Fibroblast of lung (primary cell): ENCODE data around the gene ANKRD6.

Experiments
- EZH2 ChIP-seq: IDR thresholded peaks from 2 replicates; pipeline ENCODE4 v1.5.1; 2012; ENCODE audit warnings: low read length, control low read depth, mild to moderate bottlenecking; ENCODE audit errors: missing control alignments
- TF ChIP-seq, protein P1 (sequence below), 2 donors: IDR thresholded peaks in 1 of 2; conservative IDR thresholded peaks in 1 of 2; 1 replicate in 1 of 2; 2 replicates in 1 of 2; pipeline ENCODE4 v1.5.1; 2011 to 2012; ENCODE audit warnings: low read length in 2 of 2, control low read depth in 1 of 2, inconsistent platforms in 1 of 2, low read depth in 1 of 2, mild to moderate bottlenecking in 1 of 2

DNA sequence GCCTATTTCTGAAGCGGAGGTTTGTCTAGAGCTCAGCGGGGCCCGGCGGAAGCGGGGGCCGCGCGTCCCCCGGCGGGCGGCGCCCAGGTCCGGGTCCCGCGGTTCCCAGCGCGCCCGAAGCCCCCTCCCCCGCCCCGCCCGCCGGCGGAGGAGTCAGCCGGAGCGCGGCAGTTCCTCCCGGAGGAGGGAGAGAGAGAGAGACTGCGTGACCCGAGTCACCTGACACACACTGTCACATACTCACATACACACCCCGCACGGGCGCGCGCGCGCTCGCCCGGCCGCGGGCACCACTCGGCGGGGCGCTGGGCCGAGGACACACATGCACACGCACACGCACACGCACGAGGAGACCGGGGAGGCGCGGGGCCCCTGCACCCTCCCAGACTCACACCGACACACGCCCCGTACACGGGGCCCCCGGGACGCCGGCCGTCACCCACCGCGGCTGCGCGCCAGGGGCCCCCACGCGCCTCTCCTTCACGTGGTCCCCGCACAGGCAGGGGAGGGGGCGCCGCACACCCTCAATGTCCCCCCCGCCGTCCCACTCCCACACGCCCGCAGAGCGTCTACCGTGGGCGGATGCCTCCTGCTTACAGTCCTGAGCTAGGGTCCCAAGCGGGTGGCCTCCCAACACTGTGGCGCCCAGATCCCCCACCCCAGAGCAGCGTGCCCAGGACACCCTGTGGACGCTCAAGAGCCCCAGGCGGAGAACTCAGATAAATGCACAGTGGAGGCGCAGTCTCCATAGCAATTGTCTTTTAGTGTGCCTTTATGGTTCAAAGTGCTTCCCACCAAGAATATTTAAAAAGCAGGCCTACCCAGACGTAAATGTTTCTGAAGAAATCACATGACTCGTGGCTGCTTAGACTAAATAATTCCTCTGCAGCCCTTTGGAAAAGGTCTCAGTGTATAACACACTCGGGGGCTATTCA lies 20.6 kb upstream of the ANKRD6 start, which contains the start of gene RRAGD:
- TF ChIP-seq, protein P1, sequence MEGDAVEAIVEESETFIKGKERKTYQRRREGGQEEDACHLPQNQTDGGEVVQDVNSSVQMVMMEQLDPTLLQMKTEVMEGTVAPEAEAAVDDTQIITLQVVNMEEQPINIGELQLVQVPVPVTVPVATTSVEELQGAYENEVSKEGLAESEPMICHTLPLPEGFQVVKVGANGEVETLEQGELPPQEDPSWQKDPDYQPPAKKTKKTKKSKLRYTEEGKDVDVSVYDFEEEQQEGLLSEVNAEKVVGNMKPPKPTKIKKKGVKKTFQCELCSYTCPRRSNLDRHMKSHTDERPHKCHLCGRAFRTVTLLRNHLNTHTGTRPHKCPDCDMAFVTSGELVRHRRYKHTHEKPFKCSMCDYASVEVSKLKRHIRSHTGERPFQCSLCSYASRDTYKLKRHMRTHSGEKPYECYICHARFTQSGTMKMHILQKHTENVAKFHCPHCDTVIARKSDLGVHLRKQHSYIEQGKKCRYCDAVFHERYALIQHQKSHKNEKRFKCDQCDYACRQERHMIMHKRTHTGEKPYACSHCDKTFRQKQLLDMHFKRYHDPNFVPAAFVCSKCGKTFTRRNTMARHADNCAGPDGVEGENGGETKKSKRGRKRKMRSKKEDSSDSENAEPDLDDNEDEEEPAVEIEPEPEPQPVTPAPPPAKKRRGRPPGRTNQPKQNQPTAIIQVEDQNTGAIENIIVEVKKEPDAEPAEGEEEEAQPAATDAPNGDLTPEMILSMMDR (conservative IDR thresholded peaks at IDR 0.05 in 1 of 2, IDR thresholded peaks at IDR 0.05 in 1 of 2; ENCODE audit: low read depth in 1 of 2, low read length in 2 of 2), result no peak
- peak; percentile 63 for TF ChIP-seq EZH2
